Measurements from ENCODE around the gene GNB5. TPM values are rescaled to one million over a fixed set of nuclear protein-coding genes. Genes with fewer than 3 reads are reported as not detected.

GNB5 gene
- total RNA-seq, 1 experiment from 2014 or later: 26.0 TPM

DNA sequence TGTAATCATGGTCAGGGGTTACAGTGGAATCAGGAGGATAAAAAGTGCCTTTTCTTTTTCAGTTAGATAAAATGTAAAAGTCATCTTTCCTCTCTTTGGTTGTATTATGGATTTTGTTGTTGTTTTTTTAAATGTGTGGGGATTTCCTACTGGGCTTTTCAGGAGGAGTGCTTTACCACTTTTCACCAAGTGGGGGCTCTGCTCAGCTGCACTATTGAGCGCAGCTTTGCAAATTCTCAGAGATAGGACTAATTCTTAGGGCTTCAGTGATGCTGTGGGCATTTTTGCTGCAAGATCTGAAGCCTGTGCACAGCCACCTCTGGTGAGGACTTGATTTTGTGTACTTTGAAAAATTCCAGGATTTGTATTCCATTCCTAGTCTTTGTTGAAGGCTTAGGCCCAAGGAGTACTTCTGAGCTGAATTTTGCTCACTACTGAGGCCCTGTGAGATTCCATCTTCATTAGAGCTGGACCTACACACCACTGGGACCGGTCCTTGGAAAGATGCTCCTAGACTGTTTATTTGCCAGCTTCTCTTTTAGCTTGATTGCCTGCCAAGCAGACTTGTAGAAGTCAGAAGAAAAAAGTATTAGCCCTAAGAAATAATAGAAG lies 7.5 kb downstream of the GNB5 start:
- Histone ChIP-seq H3K4me2 (no peak overlapping the region), H3K4me3 (no peak overlapping the region), H2AFZ (no peak overlapping the region), H3K79me2 (ENCODE audit: low read depth) (no peaks in the 10 kb centered on the region), H3F3A (ENCODE audit: insufficient read depth, low read depth) (no peaks in the 10 kb centered on the region), H3K4me1 (replicated peaks; ENCODE audit: insufficient read depth) (peaks cover 5% of the 10 kb centered on the region), H3K27ac (no peak overlapping the region), H3K9me3 (ENCODE audit: insufficient read depth, low read depth) (no peaks in the 10 kb centered on the region), H3K9me2 (ENCODE audit: insufficient read depth) (no peaks in the 10 kb centered on the region), H3K36me3 (ENCODE audit: low read depth) (no peaks in the 10 kb centered on the region), H3K27me3 (ENCODE audit: insufficient read depth, low read depth) (no peaks in the 10 kb centered on the region), H4K20me1 (ENCODE audit: insufficient read depth) (no peaks in the 10 kb centered on the region)
- intact Hi-C loops (cut with micrococcal nuclease; ENCODE audit: unreplicated experiment): no loop called here
- peak in 1 of 2 experiments; percentile 31 for DNase-seq
- TF ChIP-seq EZH2 (IDR thresholded peaks at IDR 0.05; ENCODE audit: low read depth): no peak
- TF ChIP-seq, protein P1, sequence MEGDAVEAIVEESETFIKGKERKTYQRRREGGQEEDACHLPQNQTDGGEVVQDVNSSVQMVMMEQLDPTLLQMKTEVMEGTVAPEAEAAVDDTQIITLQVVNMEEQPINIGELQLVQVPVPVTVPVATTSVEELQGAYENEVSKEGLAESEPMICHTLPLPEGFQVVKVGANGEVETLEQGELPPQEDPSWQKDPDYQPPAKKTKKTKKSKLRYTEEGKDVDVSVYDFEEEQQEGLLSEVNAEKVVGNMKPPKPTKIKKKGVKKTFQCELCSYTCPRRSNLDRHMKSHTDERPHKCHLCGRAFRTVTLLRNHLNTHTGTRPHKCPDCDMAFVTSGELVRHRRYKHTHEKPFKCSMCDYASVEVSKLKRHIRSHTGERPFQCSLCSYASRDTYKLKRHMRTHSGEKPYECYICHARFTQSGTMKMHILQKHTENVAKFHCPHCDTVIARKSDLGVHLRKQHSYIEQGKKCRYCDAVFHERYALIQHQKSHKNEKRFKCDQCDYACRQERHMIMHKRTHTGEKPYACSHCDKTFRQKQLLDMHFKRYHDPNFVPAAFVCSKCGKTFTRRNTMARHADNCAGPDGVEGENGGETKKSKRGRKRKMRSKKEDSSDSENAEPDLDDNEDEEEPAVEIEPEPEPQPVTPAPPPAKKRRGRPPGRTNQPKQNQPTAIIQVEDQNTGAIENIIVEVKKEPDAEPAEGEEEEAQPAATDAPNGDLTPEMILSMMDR (conservative IDR thresholded peaks at IDR 0.05): peak; percentile 65
- POLR2A ChIA-PET (ENCODE audit: unreplicated experiment): no interaction called here
- BruUV-seq (replicated peaks): no TSS peak
- CTCF ChIA-PET: interaction anchor here (0.6 kb wide), 1 partner anchor 370 kb away, joined by 3 read pairs; no protein-coding TSS in a partner anchor

- POLR2A ChIA-PET (ENCODE audit: unreplicated experiment): interaction anchor here (0.5 kb wide), 1 partner anchor 250 kb away, joined by 11 read pairs; no protein-coding TSS in a partner anchor
- CTCF ChIA-PET: no interaction called here
- no TSS peak for BruUV-seq (replicated peaks)
- Histone ChIP-seq H4K20me1 (ENCODE audit: insufficient read depth) (no peaks in the 10 kb centered on the region), H3K27ac (no peak overlapping the region), H3K4me2 (no peak overlapping the region), H3K4me1 (replicated peaks; ENCODE audit: insufficient read depth) (peaks cover 11% of the 10 kb centered on the region), H3K9me3 (ENCODE audit: insufficient read depth, low read depth) (no peaks in the 10 kb centered on the region), H2AFZ (no peak overlapping the region), H3F3A (ENCODE audit: insufficient read depth, low read depth) (no peaks in the 10 kb centered on the region), H3K9me2 (ENCODE audit: insufficient read depth) (no peaks in the 10 kb centered on the region), H3K36me3 (ENCODE audit: low read depth) (no peaks in the 10 kb centered on the region), H3K27me3 (ENCODE audit: insufficient read depth, low read depth) (no peaks in the 10 kb centered on the region), H3K4me3 (no peak overlapping the region), H3K79me2 (ENCODE audit: low read depth) (no peaks in the 10 kb centered on the region)
- TF ChIP-seq EZH2 (IDR thresholded peaks at IDR 0.05; ENCODE audit: low read depth): no peak
- TF ChIP-seq, protein P1 (conservative IDR thresholded peaks at IDR 0.05): no peak
- DNase-seq: no peak
- intact Hi-C loops (cut with micrococcal nuclease; ENCODE audit: unreplicated experiment): no loop called here
Observed at GRCh38 chr15:52181938-52182780, 9.0 kb downstream of the GNB5 start.

GRCh38 chr15:52180851-52181450 lies 10.2 kb downstream of the GNB5 start:
- TF ChIP-seq, protein P1 (conservative IDR thresholded peaks at IDR 0.05): no peak
- TF ChIP-seq EZH2 (IDR thresholded peaks at IDR 0.05; ENCODE audit: low read depth): no peak
- DNase-seq: no peak
- ChIA-PET CTCF (no interaction called here), POLR2A (ENCODE audit: unreplicated experiment) (interaction anchor here (0.6 kb wide), 1 partner anchor 209 kb away, joined by 3 read pairs; the partner anchor contains the start of gene LEO1)
- Histone ChIP-seq H4K20me1 (ENCODE audit: insufficient read depth) (no peaks in the 10 kb centered on the region), H3K27me3 (ENCODE audit: insufficient read depth, low read depth) (no peaks in the 10 kb centered on the region), H3K4me3 (no peak overlapping the region), H3K79me2 (ENCODE audit: low read depth) (no peaks in the 10 kb centered on the region), H3K9me3 (ENCODE audit: insufficient read depth, low read depth) (no peaks in the 10 kb centered on the region), H3F3A (ENCODE audit: insufficient read depth, low read depth) (no peaks in the 10 kb centered on the region), H2AFZ (no peak overlapping the region), H3K4me2 (no peak overlapping the region), H3K4me1 (replicated peaks; ENCODE audit: insufficient read depth) (peaks cover 11% of the 10 kb centered on the region), H3K36me3 (ENCODE audit: low read depth) (no peaks in the 10 kb centered on the region), H3K27ac (no peak overlapping the region), H3K9me2 (ENCODE audit: insufficient read depth) (no peaks in the 10 kb centered on the region)
- BruUV-seq (replicated peaks): no TSS peak
- intact Hi-C loops (cut with micrococcal nuclease; ENCODE audit: unreplicated experiment): no loop called here
